DOHH2 (cell line): Measurements from ENCODE around the gene CEBPG.
A peak's percentile ranks its signal among the peaks of the same experiment; 100 is the strongest.

Experiments
- CTCF ChIP-seq: fragments of 200-600 bp; sonication (generic); IDR thresholded peaks from one replicate; pipeline ENCODE4 v1.5.1; 2014; ENCODE audit warnings: antibody characterized with exemption, mild to moderate bottlenecking, low read depth, low read length; ENCODE audit not compliant: poor library complexity, severe bottlenecking
- EZH2phosphoT487 ChIP-seq: fragments of 200-600 bp; sonication (generic); IDR thresholded peaks from 2 replicates; pipeline ENCODE4 v1.6.1; 2017; ENCODE audit warnings: borderline replicate concordance, mild to moderate bottlenecking, antibody characterized with exemption, low read length, moderate library complexity, mixed read lengths

- TF ChIP-seq CTCF (peak; percentile 33), EZH2phosphoT487 (no peak)
These were observed 33.6 kb downstream of the CEBPG start for GRCh38 chr19:33407140-33407551.
